GM12878 (cell line): Measurements from ENCODE around the gene BCKDHA. TPM values are rescaled to one million over a fixed set of nuclear protein-coding genes. Genes with fewer than 3 reads are reported as not detected.

Source experiments
- EGR1 ChIP-seq, 2 experiments: IDR thresholded peaks; 1 replicate in 1 of 2; 2 replicates in 1 of 2; pipeline ENCODE4 v1.6.1; 2011 to 2012; ENCODE audit warnings: low read depth in 2 of 2, low read length in 2 of 2, borderline replicate concordance in 1 of 2, mild to moderate bottlenecking in 1 of 2, moderate library complexity in 1 of 2
- KDM1A ChIP-seq: fragments of 200-600 bp; sonication (generic); IDR thresholded peaks from 2 replicates; pipeline ENCODE4 v1.6.1; 2016; ENCODE audit warnings: borderline replicate concordance
- NFYA ChIP-seq: IDR thresholded peaks from 2 replicates; pipeline ENCODE4 v1.6.1; 2011; ENCODE audit warnings: low read depth, mild to moderate bottlenecking, low read length, improper control_type of control experiment, borderline replicate concordance
- ZBTB4 ChIP-seq: fragments of 450-650 bp; formaldehyde crosslinking; IDR thresholded peaks from 2 replicates; pipeline ENCODE4 v1.4.0; 2022; ENCODE audit warnings: mild to moderate bottlenecking, moderate library complexity
- polyA plus RNA-seq, 11 experiments: library from polyadenylated mRNA; depleted of rRNA in 4 of 11; unstranded in 6 of 11; stranded (reverse) in 5 of 11; fragments of >200 nt; fragmentation: Nextera tagmentation in 4 of 11; fragmentation: Illumina TruSeq in 1 of 11; extraction: Ambion mirVana in 4 of 11; extraction: Trizol in 1 of 11; gene quantifications; 1 replicate in 1 of 11; 2 replicates in 10 of 11; pipeline versions ENCODE4 v1.2.1 to v1.2.3, GENCODE V29; 2011 to 2016; ENCODE audit warnings: inconsistent platforms in 2 of 11, missing spikeins in 2 of 11, low read depth in 1 of 11
- total RNA-seq, 4 experiments: library from RNA; depleted of rRNA in 3 of 4; stranded (reverse); fragments of >200 nt in 3 of 4; fragmentation: Illumina TruSeq in 1 of 4; extraction: Trizol in 1 of 4; gene quantifications; 2 replicates each; pipeline versions ENCODE4 v1.2.1 to v1.2.3, GENCODE V29; 2013 to 2021
- TF ChIP-seq, protein P1 (sequence below): fragments of 450-650 bp; IDR thresholded peaks from 2 replicates; pipeline ENCODE4 v1.6.1; 2017; ENCODE audit warnings: mild to moderate bottlenecking

Gene BCKDHA
- total and polyA plus RNA-seq, 10 of the 15 experiments (the other 5 are each of a cell fraction or from before 2014, with no cell fraction given): 9.9 to 107 (median 46.4) TPM

DNA sequence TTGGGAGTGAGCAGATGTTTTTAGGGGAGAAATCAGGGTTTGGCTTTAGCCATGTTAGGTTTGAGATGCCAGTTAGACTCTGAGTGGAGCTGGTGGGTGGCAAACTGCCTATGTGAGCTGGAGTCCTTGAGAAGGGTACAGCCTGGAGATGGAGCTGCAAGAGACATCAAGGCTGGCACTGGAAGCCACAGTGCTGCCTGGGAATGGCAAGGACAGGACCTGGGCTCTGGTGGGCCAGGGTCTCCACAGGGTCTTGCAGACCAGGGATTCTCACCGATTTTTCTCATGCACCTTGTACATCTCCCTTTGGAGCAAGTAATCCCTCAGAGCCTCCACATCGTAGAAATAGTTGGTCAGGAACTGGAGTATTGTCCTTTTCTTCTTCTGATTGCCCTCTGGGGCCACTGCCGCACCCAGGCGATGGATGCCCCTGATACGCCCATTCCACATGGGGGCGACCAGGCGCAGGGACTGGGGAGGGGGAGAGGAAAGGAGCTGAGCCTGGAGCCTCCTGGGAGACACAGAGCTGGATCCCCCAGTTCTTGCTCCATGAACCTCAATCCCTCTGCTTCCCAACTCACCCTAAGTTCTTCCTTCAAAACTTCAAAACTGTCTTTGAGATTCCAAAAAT, 40.4 kb downstream of the BCKDHA start (continued):
- TF ChIP-seq, protein P1, sequence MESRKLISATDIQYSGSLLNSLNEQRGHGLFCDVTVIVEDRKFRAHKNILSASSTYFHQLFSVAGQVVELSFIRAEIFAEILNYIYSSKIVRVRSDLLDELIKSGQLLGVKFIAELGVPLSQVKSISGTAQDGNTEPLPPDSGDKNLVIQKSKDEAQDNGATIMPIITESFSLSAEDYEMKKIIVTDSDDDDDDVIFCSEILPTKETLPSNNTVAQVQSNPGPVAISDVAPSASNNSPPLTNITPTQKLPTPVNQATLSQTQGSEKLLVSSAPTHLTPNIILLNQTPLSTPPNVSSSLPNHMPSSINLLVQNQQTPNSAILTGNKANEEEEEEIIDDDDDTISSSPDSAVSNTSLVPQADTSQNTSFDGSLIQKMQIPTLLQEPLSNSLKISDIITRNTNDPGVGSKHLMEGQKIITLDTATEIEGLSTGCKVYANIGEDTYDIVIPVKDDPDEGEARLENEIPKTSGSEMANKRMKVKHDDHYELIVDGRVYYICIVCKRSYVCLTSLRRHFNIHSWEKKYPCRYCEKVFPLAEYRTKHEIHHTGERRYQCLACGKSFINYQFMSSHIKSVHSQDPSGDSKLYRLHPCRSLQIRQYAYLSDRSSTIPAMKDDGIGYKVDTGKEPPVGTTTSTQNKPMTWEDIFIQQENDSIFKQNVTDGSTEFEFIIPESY: no peak
- TF ChIP-seq EGR1 (IDR thresholded peaks at IDR 0.05; ENCODE audit: borderline replicate concordance in 1 of 2, low read depth in 2 of 2, low read length in 2 of 2): no peak
- no peak for TF ChIP-seq NFYA
- no peak for TF ChIP-seq KDM1A
- TF ChIP-seq ZBTB4: no peak
- TF ChIP-seq, all 136 proteins: peak for 0
